Left forelimb (tissue), 1 donor: Measurements from ENCODE around the gene CDKN1A.
A peak's percentile ranks its signal among the peaks of the same experiment; 100 is the strongest.

Source experiments
- DNase-seq: peaks from one replicate; pipeline ENCODE4 v3.0.0-alpha.2; 2018; ENCODE audit warnings: low spot score

The CDKN1A gene

DNA sequence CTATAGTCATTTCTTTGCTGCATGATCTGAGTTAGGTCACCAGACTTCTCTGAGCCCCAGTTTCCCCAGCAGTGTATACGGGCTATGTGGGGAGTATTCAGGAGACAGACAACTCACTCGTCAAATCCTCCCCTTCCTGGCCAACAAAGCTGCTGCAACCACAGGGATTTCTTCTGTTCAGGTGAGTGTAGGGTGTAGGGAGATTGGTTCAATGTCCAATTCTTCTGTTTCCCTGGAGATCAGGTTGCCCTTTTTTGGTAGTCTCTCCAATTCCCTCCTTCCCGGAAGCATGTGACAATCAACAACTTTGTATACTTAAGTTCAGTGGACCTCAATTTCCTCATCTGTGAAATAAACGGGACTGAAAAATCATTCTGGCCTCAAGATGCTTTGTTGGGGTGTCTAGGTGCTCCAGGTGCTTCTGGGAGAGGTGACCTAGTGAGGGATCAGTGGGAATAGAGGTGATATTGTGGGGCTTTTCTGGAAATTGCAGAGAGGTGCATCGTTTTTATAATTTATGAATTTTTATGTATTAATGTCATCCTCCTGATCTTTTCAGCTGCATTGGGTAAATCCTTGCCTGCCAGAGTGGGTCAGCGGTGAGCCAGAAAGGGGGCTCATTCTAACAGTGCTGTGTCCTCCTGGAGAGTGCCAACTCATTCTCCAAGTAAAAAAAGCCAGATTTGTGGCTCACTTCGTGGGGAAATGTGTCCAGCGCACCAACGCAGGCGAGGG, 594 bp upstream of the CDKN1A start:
- no peak for DNase-seq

DNA sequence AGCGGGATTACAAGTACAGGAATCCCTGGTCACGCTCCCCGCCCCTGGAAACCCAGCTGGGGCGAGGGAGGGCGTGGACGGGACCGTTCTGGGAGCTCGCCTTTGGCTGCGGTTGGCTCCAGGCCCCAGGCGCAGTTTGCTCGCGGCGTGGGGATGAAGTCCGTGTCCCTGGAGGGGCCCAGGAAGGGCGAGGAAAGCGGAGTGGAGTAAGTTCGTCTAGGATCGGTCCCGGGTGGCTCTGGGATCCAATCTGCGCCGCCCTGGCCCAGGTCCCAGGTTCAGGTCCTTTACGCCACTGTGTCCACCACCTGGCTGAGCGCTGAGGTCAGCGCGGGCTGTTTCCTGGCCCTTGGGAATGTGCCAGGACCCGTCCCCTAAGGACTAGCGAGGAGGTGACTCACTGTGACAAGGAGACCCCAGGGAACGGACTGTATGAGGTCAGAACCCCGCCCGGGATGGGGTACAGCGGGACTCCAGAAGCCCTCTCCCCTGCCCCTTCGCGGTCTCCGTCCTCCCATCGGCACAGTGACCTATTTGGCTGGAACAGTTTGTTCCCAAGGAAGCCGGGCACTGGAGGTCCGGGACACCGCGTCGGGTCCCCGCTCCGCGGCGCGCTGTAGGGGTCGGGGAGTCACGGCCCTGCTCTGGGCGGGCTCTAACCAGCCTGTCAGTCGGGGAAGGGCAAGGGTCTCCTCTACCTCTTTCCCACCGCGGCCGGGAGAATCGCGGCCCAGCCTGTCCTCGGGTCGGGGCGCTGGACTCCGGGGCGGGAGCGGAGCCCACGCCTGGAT, 724 bp downstream of the CDKN1A start:
- peak; percentile 77 for DNase-seq

DNA sequence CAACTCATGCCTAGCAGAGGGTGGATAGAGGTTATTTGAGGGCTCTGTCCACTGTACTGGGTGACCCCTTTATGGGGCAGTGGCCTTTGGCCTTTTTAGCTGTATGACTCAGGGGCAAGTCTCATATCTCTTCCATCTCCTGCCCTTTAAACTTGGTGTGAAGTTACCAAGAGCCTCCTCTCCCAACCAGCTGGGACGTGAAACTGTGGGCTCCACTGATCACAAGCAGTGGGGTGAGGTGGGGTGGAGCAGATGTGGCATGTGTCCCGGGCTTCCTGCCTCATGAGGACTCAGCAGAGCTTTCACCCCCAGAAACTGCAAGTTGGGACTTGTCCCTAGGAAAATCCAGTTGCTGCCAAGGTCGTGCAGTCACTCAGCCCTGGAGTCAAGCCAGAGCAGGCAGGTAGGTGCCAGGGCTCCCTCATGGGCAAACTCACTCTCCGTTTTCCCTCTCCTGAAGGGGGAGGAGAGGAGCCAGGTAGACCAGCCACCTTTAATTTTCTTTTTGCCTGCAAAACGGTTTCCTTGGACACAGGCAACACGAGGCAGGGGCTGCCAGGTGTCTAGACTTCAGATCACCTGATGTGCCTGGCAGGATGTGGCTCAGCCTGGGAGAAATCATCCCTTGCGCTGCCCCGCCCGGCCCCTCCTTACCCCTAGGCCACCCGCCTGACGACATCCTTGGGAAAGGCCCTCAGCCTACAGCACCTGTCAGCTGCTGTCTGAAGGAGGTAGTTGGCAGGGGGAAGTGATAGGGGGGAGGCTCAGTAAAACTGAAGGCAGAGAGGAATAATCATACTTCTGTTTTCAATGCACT, 4.0 kb downstream of the CDKN1A start:
- no peak for DNase-seq

DNA sequence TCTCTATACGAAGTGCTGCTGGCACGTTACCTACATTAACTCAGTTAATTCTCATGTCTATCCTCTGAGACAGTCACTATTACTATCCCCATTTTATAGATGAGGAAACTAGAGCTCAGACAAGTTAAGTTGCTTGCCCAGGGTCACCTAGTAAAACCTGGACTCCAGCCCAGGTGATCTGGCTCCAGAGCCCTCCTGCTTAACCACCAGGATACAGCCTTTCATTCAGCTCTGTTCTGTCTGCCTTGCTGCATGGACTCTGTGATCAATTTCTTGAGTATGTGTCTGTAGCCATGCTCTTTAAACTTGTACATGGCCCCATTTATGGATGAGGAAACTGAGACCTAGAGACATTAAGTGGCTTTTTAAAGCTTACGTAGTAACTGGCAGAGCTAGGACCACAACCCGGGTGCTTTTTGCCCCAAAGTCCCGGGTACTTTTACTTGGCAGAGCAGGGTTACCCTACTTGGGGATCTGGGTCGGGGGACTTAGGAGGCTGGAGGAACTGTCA, 4.7 kb downstream of the CDKN1A start:
- no peak for DNase-seq

DNA sequence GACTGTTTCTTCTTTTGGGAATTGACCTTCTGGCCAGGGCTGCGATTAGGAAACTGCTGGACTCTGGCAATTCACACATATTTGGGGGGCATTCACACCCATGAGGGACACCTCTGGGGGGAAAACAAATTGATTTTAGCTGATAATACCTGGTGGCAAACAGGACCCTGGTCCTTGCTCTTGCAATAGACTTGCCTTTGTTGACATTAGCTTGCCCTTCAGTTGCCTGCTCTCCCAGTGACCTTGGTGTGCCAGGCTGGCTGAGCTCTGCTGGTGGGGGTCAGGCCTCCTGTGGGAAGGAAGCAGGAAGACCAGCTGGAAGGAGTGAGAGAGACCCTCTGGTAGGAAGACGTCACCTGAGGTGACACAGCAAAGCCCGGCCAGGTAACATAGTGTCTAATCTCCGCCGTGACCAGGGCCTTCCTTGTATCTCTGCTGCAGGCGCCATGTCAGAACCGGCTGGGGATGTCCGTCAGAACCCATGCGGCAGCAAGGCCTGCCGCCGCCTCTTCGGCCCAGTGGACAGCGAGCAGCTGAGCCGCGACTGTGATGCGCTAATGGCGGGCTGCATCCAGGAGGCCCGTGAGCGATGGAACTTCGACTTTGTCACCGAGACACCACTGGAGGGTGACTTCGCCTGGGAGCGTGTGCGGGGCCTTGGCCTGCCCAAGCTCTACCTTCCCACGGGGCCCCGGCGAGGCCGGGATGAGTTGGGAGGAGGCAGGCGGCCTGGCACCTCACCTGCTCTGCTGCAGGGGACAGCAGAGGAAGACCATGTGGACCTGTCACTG, 5.3 kb downstream of the CDKN1A start:
- DNase-seq = no peak

DNA sequence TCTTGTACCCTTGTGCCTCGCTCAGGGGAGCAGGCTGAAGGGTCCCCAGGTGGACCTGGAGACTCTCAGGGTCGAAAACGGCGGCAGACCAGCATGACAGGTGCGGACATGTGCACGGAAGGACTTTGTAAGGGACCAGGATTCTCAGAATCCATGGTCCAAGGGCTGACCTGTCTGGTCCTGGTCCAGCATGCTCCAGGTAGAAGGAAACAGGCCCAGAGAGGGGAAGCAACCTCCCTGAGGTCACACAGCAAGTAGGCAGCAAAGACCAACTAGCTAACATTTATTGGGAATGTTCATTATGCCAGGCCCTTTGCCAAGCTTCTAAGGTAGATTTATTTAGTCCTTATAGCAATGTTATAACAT, 5.9 kb downstream of the CDKN1A start:
- DNase-seq = no peak

- no peak for DNase-seq
These were observed 6.8 kb downstream of the CDKN1A start for GRCh38 chr6:36685166-36685924.

DNA sequence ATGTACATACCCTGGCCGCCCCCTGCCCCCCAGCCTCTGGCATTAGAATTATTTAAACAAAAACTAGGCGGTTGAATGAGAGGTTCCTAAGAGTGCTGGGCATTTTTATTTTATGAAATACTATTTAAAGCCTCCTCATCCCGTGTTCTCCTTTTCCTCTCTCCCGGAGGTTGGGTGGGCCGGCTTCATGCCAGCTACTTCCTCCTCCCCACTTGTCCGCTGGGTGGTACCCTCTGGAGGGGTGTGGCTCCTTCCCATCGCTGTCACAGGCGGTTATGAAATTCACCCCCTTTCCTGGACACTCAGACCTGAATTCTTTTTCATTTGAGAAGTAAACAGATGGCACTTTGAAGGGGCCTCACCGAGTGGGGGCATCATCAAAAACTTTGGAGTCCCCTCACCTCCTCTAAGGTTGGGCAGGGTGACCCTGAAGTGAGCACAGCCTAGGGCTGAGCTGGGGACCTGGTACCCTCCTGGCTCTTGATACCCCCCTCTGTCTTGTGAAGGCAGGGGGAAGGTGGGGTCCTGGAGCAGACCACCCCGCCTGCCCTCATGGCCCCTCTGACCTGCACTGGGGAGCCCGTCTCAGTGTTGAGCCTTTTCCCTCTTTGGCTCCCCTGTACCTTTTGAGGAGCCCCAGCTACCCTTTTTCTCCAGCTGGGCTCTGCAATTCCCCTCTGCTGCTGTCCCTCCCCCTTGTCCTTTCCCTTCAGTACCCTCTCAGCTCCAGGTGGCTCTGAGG, 7.6 kb downstream of the CDKN1A start:
- no peak for DNase-seq

DNA sequence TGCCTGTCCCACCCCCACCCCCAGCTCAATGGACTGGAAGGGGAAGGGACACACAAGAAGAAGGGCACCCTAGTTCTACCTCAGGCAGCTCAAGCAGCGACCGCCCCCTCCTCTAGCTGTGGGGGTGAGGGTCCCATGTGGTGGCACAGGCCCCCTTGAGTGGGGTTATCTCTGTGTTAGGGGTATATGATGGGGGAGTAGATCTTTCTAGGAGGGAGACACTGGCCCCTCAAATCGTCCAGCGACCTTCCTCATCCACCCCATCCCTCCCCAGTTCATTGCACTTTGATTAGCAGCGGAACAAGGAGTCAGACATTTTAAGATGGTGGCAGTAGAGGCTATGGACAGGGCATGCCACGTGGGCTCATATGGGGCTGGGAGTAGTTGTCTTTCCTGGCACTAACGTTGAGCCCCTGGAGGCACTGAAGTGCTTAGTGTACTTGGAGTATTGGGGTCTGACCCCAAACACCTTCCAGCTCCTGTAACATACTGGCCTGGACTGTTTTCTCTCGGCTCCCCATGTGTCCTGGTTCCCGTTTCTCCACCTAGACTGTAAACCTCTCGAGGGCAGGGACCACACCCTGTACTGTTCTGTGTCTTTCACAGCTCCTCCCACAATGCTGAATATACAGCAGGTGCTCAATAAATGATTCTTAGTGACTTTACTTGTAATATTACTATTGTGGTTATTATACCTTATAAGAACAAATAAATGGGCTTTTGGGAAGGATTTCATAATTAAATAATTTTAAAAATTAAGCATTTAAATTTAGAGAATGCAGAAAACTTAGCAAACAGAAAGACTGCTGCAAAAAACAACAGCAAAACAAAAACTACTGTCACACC, 8.4 kb downstream of the CDKN1A start:
- no peak for DNase-seq

GRCh38 chr6:36688063-36688738, 9.7 kb downstream of the CDKN1A start:
- DNase-seq = no peak

DNA sequence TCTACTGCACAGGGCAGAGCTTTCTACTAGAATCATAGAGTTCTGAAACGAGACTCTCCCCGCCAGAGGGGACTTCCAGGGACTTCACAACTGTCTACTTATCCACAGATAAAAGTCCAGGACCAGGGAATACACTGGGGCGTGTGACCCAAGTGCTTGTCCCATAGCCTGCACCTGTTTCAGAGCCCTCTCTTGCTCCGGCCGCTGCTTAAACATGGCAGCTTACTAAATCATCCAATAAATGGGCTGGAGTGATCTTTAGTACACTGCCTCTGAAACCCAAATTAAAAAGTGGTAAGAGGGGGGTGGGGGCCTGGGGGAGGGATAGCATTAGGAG, 10.2 kb downstream of the CDKN1A start:
- DNase-seq = no peak

DNA sequence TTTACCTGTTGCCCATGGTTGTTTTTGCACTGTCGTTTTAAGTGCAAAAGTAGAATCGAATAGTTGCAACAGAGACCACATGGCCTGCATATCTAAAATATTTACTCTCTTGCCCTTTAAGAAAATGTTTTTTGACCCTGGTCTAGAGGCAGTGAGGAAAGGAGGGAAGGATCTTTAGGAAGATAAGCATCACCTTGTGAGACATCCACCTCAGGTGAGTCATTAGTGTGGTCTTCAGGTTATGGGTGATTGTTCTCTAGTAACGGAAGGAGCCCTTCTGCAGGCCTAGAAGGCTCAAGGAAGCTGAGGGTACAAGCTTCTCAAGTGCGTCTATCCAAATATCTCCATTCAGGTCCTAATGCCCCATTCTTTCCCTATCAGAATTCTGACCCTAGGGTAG, 12.5 kb downstream of the CDKN1A start:
- DNase-seq = no peak

- no peak for DNase-seq
These were observed 13.1 kb downstream of the CDKN1A start for GRCh38 chr6:36691612-36692011.

DNA sequence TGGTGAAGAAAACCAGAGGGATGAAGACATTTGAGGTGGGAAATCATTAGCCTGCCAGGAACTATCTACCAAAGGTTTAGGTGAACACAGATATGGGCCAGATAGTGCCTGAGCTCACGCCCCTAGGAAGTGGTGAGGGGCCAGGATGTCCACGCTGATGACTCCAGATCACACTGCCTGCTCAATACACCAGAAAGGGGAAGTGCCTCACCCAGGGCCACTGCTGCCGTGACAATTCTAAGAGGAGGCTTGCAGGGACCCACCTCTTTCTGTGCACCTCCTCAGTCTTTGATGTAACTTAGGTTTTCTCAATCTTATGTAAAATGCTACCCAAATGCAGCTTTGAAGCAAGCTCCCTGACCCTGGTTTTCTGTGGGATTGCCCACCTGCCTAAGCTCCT, 13.7 kb downstream of the CDKN1A start:
- DNase-seq = no peak

DNA sequence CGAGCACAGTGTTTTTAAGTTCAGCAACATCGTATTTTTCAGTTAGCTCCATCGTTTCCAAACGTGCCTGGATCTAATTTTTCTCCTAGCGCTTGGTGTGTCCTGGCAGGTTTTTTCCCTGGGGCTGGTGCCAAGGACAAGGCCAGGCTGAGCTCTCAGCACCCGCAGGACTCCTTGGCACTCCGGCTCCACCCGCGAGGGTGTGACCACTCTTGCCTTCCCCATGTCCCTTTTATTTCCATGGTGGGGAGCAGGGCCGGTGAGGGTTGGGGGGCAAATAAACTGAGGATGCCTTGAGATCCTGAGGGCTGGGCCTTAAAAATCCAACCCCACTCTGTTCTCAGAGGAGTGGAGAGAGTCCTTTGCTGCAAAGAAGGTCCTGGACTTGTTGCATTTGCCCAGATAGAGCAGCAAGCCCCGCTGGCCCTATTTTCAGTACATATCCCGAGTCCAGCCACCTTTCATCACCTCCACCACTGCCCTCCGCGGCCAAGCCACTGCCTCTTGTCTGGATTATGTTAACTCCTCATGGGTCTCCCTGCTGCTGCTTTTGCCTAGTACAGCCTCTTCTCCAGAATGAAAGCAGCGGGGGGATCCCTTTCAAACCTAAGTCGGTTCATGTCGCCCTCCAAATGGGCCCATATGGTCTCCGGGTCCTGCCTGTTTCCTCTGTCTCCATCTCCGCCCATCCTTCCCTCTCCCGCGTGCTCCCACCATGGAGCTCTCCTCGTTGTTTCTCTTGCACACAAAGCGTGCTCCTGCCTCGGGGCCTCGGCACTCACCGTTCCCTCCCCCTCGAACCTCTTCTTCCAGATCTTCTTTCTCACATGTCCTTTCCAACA, 14.6 kb downstream of the CDKN1A start:
- DNase-seq = no peak

GRCh38 chr6:36694616-36695015, 16.1 kb downstream of the CDKN1A start:
- no peak for DNase-seq

GRCh38 chr6:36695414-36695813, 16.9 kb downstream of the CDKN1A start:
- DNase-seq = no peak

DNA sequence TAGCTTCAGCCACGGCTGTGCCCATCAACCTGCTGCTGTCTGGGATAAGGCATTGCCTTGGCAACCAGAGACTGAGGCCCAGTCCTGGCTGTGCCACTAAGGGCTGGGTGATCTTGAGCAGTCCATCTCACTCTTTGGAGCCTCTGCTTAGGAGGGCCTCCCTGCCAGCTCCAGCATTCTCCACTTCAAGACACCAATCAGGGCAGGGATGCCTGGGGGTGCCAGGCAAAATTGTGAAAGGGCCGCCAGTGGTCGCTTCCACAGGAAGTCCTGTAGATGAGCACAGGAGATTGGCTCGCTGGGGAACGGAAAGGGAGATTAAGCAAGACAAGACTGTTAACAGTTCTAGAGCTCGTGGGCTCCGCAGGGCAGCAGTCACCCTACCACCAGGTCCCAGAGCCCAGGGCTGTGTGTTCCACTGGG, 19.0 kb downstream of the CDKN1A start, which contains the start of gene RAB44:
Gene RAB44, plus strand, starts transcription at position 346 of the 423 bp plus-strand sequence. CDS start 6,410 bp downstream, outside the sequence.
- DNase-seq = no peak
